Osteocyte (in vitro differentiated cells): ENCODE measurements around the gene FXR1. TPM values are rescaled to one million over a fixed set of nuclear protein-coding genes. Genes with fewer than 3 reads are reported as not detected.
"Not testable (repeated sequence)": the region's sequence is repeated elsewhere in the genome, so short reads cannot be mapped to it uniquely, and the experiment has no call there.

ENCODE experiments used
- DNase-seq: peaks from one replicate; pipeline ENCODE4 v3.0.0; 2021; ENCODE audit warnings: mixed read lengths; ENCODE audit not compliant: unreplicated experiment; ENCODE audit errors: extremely low spot score
- H3K27ac Mint-ChIP-seq: one replicate; pipeline ENCODE4 v1.8.0; 2021; ENCODE audit warnings: mild to moderate bottlenecking, mixed read lengths; ENCODE audit not compliant: unreplicated experiment
- H3K27me3 Mint-ChIP-seq: one replicate; pipeline ENCODE4 v1.8.0; 2021; ENCODE audit warnings: mixed read lengths; ENCODE audit not compliant: unreplicated experiment
- H3K36me3 Mint-ChIP-seq: one replicate; pipeline ENCODE4 v1.8.0; 2021; ENCODE audit warnings: mixed read lengths; ENCODE audit not compliant: unreplicated experiment
- H3K4me1 Mint-ChIP-seq: one replicate; pipeline ENCODE4 v1.8.0; 2021; ENCODE audit warnings: mixed read lengths; ENCODE audit not compliant: unreplicated experiment
- H3K4me3 Mint-ChIP-seq: one replicate; pipeline ENCODE4 v1.8.0; 2021; ENCODE audit warnings: mild to moderate bottlenecking, moderate library complexity, mixed read lengths; ENCODE audit not compliant: unreplicated experiment
- H3K9me3 Mint-ChIP-seq: one replicate; pipeline ENCODE4 v1.8.0; 2021; ENCODE audit warnings: mixed read lengths; ENCODE audit not compliant: unreplicated experiment
- total RNA-seq: library from RNA; stranded (reverse); gene quantifications from 2 replicates; pipeline ENCODE4 v1.2.1, GENCODE V29; 2021
- TF ChIP-seq, protein P1 (sequence below): fragments of 200-600 bp; sonication (generic); IDR thresholded peaks from 2 replicates; pipeline ENCODE4 v1.5.0; 2021; ENCODE audit warnings: antibody characterized with exemption, mild to moderate bottlenecking, moderate library complexity

FXR1 gene
- total RNA-seq, 1 donor from 2014 or later, result 158 TPM

DNA sequence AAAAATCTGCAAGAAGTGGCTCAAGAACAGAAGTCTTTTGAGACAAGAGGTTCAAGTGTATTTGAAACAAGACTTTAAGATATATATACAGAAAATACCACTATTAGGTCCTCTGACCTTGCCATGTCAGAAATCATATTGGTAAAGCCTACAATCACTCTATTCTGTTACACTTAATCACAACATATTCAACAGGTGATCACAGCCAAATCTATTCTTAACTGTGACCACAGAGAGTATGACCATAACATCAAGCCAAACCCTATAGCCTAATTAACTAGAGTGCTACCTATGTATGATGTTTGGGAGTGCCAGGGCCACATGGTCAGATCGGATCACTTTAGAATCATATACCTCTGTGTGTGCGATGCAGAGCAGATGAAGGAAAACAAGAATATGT is 74.9 kb downstream of the FXR1 start:
- peak overlapping the region; percentile 38 for H3K4me3 Mint-ChIP-seq
- TF ChIP-seq, protein P1, sequence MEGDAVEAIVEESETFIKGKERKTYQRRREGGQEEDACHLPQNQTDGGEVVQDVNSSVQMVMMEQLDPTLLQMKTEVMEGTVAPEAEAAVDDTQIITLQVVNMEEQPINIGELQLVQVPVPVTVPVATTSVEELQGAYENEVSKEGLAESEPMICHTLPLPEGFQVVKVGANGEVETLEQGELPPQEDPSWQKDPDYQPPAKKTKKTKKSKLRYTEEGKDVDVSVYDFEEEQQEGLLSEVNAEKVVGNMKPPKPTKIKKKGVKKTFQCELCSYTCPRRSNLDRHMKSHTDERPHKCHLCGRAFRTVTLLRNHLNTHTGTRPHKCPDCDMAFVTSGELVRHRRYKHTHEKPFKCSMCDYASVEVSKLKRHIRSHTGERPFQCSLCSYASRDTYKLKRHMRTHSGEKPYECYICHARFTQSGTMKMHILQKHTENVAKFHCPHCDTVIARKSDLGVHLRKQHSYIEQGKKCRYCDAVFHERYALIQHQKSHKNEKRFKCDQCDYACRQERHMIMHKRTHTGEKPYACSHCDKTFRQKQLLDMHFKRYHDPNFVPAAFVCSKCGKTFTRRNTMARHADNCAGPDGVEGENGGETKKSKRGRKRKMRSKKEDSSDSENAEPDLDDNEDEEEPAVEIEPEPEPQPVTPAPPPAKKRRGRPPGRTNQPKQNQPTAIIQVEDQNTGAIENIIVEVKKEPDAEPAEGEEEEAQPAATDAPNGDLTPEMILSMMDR, result no peak

DNA sequence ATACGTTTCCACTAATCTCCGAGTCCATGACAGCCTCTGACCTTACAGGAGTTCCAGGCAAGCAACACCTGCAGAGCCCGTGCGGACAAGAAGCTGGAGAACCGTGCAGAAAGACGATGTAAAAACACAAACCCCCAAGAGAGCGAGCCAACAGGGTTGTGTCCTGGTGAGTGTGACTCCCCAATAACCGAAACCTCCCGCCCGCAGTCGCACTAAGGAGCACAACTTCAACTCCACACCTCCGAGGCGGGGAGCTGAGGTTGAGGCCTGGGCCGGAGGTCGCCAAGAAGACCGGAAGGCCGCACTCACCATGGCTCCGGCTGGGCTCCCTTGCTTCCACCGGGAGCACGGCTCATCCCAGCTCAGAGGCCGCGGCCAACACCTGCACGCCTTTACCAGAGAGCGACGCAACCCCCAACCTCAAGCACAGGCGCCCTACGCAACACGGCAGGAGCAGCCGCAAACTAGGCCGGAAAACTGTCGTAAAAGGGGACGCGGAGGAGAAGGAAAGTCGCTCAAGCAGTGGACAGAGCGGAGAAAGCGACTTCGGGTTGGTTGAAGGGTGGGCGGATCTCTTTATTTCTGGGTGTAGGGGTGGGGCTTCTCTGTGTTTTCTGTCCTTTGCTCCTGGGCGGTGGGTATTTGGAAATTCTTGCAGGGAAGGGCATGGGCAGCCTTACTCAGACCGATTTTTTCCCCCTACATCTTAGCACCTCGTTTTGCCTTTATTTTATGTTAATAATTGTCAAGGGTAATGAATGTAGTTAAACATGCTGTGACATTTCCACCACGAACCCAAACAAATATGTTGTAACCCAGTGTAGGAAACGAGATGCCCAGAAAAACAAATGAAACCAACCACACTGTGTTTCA is 77.1 kb downstream of the FXR1 start, which contains the start of gene DNAJC19:
DNAJC19 (minus strand) TSS at position 446 of the 873 bp plus-strand sequence; CDS start at position 312, 134 bp downstream.
- peaks cover 20% of the 10 kb centered on the region for H3K27me3 Mint-ChIP-seq
- H3K4me1 Mint-ChIP-seq, result peaks cover 17% of the 10 kb centered on the region
- peaks cover 8% of the 10 kb centered on the region for H3K36me3 Mint-ChIP-seq
- TF ChIP-seq, protein P1, result no peak
- peak within 1 kb of the TSS; percentile 87 for H3K4me3 Mint-ChIP-seq
- peak; percentile 95 for DNase-seq
- peak within 1 kb of the TSS; percentile 90 for H3K27ac Mint-ChIP-seq
- no peaks in the 10 kb centered on the region for H3K9me3 Mint-ChIP-seq

More for the DNA sequence above, 74.9 kb downstream of the FXR1 start:
- H3K27me3 Mint-ChIP-seq, result peaks cover 8% of the 10 kb centered on the region
- H3K9me3 Mint-ChIP-seq, result no peaks in the 10 kb centered on the region
- peaks cover 17% of the 10 kb centered on the region for H3K4me1 Mint-ChIP-seq
- no peak overlapping the region for H3K27ac Mint-ChIP-seq
- no peak for DNase-seq
- peaks cover 11% of the 10 kb centered on the region for H3K36me3 Mint-ChIP-seq

DNA sequence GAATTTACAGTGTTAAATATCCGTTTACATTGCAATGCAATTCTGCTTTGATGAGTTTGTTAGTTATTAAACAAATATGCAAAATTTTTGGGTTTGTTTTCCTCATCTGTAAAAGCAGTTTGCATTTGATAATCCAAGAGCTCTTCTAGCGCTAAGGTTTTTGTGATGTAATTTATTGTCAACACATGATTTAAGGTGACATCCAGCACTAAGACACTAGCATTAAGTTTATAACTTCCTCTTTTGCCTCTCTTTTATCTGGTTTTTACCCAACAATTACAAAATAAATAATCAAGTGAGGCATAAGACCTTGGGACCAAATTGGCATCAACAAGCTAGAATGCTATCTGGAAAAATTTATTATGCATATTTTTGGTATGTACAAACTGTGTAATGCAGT is 78.0 kb downstream of the FXR1 start:
- Mint-ChIP-seq H3K4me3 (peak overlapping the region; percentile 87), H3K36me3 (peaks cover 4% of the 10 kb centered on the region), H3K9me3 (no peaks in the 10 kb centered on the region), H3K27me3 (peaks cover 29% of the 10 kb centered on the region), H3K4me1 (peaks cover 17% of the 10 kb centered on the region), H3K27ac (no peak overlapping the region)
- TF ChIP-seq, protein P1, result no peak
- no peak for DNase-seq

DNA sequence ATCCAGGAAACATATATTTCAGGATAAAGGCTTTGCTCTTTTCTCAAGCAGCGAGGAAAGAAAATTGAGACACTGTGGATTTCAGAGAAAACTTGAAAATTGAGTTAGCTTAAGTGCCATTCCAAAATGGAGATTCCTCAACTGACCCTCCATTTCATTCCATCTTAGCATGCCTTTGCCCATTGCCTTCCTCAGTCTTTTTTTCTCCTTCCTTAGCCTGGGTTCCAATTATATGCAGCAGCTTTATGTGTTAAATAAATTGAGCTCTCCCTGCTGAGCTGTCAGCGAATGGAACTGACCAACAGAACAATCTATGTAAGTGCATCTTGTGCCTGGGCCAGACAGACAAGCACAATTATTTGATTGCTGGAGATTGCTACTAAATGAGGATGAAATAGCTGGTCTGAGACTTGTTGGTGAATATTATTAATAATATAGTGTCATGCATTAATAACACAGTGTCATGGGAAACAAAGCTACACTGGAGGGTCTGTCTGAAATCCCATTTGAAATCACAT is 84.0 kb downstream of the FXR1 start:
- no peaks in the 10 kb centered on the region for H3K36me3 Mint-ChIP-seq
- no peaks in the 10 kb centered on the region for H3K4me1 Mint-ChIP-seq
- TF ChIP-seq, protein P1, result no peak
- H3K27me3 Mint-ChIP-seq, result peaks cover 32% of the 10 kb centered on the region
- H3K27ac Mint-ChIP-seq, result no peak overlapping the region
- peaks cover 5% of the 10 kb centered on the region for H3K9me3 Mint-ChIP-seq
- no peak overlapping the region for H3K4me3 Mint-ChIP-seq
- no peak for DNase-seq

DNA sequence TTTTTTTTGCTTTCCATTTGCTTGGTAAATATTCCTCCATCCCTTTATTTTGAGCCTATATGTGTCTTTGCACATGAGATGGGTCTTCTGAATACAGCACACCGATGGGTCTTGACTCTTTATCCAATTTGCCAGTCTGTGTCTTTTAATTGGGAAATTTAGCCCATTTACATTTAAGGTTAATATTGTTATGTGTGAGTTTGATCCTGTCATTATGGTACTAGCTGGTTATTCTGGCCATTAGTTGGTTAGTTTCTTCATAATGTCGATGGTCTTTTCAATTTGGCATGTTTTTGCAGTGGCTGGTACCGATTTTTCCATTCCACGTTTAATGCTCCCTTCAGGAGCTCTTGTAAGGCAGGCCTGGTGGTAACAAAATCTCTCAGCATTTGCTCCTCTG is 89.9 kb downstream of the FXR1 start:
- H3K9me3 Mint-ChIP-seq, H3K4me1 Mint-ChIP-seq, DNase-seq, H3K27ac Mint-ChIP-seq, H3K27me3 Mint-ChIP-seq, H3K4me3 Mint-ChIP-seq, H3K36me3 Mint-ChIP-seq: not testable (repeated sequence)

DNA sequence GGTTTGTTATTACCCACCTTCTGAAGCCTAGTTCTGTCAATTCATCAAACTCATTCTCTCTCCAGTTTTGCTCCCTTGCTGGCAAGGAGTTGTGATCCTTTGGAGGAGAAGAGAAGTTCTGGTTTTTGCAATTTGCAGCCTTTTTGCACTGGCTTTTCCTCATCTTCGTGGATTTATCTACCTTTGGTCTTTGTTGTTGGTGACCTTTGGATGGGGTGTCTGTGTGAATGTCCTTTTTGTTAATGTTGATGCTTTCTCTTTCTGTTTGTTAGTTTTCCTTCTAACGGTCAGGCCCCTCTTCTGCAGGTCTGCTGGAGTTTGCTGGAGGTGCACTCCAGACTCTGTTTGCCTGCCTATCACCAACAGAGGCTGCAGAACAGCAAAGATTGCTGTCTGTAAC is 91.0 kb downstream of the FXR1 start:
- not testable (repeated sequence) for H3K4me1 Mint-ChIP-seq, H3K4me3 Mint-ChIP-seq, H3K27me3 Mint-ChIP-seq, DNase-seq, H3K27ac Mint-ChIP-seq, H3K9me3 Mint-ChIP-seq, H3K36me3 Mint-ChIP-seq
